ENCODE measurements around the gene NEK6. TPM values are rescaled to one million over a fixed set of nuclear protein-coding genes. Genes with fewer than 3 reads are reported as not detected.

Gene NEK6
- total RNA-seq, 2 experiments from 2014 or later = 0.89 to 1.7 TPM

GRCh38 chr9:124354346-124355038 lies 96.7 kb downstream of the NEK6 start:
- no peak for TF ChIP-seq CTCF (IDR thresholded peaks at IDR 0.05)

GRCh38 chr9:124355039-124355940 lies 97.5 kb downstream of the NEK6 start:
- CTCF ChIA-PET = no interaction called here

More at GRCh38 chr9:124354346-124355038, 96.7 kb downstream of the NEK6 start:
- H3K9me3 ChIP-seq (ENCODE audit: control insufficient read depth in 1 of 2, insufficient read depth in 1 of 2, low read length in 2 of 2) = no peaks in the 10 kb centered on the region
- POLR2A ChIA-PET = no interaction called here
- Mint-ChIP-seq H3K9me3 (no peaks in the 10 kb centered on the region), H3K4me1 (ENCODE audit: low read depth) (peaks cover 23% of the 10 kb centered on the region), H3K27me3 (no peaks in the 10 kb centered on the region), H3K4me3 (no peak overlapping the region), H3K36me3 (ENCODE audit: low read depth) (peaks cover 71% of the 10 kb centered on the region), H3K27ac (no peak overlapping the region)
- ATAC-seq (ENCODE audit: poor library complexity) (no peak), DNase-seq (no peak)
- H3K27me3 ChIP-seq (ENCODE audit: control insufficient read depth in 1 of 2, insufficient read depth in 2 of 2, low read length in 2 of 2) = no peaks in the 10 kb centered on the region
- peaks cover 72% of the 10 kb centered on the region for H3K36me3 ChIP-seq (ENCODE audit: insufficient read depth, low read length)
- CTCF ChIA-PET = no interaction called here
- intact Hi-C loops (cut with DNase I, micrococcal nuclease) = no loop called here
- H3K27ac ChIP-seq (ENCODE audit: low read depth in 1 of 2, low read length in 2 of 2) = no peak overlapping the region
- H3K4me1 ChIP-seq (ENCODE audit: insufficient read depth, low read length) = peaks cover 15% of the 10 kb centered on the region
- no peak overlapping the region for H3K4me3 ChIP-seq (ENCODE audit: low read length)

More at GRCh38 chr9:124355039-124355940, 97.5 kb downstream of the NEK6 start:
- no peak overlapping the region for H3K27ac ChIP-seq (ENCODE audit: low read depth in 1 of 2, low read length in 2 of 2)
- H3K4me3 ChIP-seq (ENCODE audit: low read length) = no peak overlapping the region
- POLR2A ChIA-PET = no interaction called here
- H3K4me1 Mint-ChIP-seq (ENCODE audit: low read depth) = peaks cover 30% of the 10 kb centered on the region
- DNase-seq (no peak), ATAC-seq (ENCODE audit: poor library complexity) (no peak)
- no peak overlapping the region for H3K27ac Mint-ChIP-seq
- TF ChIP-seq CTCF (IDR thresholded peaks at IDR 0.05) = no peak
- H3K36me3 Mint-ChIP-seq (ENCODE audit: low read depth) = peaks cover 66% of the 10 kb centered on the region
- H3K4me3 Mint-ChIP-seq = no peak overlapping the region
- no peaks in the 10 kb centered on the region for H3K9me3 Mint-ChIP-seq
- H3K36me3 ChIP-seq (ENCODE audit: insufficient read depth, low read length) = peaks cover 65% of the 10 kb centered on the region
- no peaks in the 10 kb centered on the region for H3K27me3 Mint-ChIP-seq
- no peaks in the 10 kb centered on the region for H3K9me3 ChIP-seq (ENCODE audit: control insufficient read depth in 1 of 2, insufficient read depth in 1 of 2, low read length in 2 of 2)
- intact Hi-C loops (cut with DNase I, micrococcal nuclease) = no loop called here
- no peaks in the 10 kb centered on the region for H3K27me3 ChIP-seq (ENCODE audit: control insufficient read depth in 1 of 2, insufficient read depth in 2 of 2, low read length in 2 of 2)
- peaks cover 15% of the 10 kb centered on the region for H3K4me1 ChIP-seq (ENCODE audit: insufficient read depth, low read length)
